NCI-H187 (cell line): ENCODE measurements around the gene USP10.

ENCODE experiments used
- DNase-seq, 2 experiments: peaks; one replicate each; lab custom pipeline; 2025; lab: John Stamatoyannopoulos, UW

USP10 gene

DNA sequence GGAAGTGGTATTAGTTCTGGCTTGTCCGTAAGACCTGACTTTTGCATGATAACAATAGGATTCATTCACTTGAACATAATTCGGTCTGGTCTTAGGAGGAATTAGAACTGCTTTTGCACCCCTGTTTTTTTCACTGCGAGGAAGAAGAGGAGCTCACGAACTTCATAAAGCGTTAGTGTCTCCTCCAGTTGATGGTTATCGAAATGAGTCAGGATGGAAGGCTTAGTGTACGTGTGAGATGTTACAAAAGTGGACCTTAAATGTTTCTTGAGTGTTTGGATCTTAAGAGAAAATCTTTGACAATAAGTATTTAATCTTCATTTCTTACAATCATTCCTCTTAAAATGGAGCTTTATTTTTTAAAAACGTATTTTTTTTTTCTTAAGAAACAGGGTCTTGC lies 52.8 kb downstream of the USP10 start:
- DNase-seq: no peak

DNA sequence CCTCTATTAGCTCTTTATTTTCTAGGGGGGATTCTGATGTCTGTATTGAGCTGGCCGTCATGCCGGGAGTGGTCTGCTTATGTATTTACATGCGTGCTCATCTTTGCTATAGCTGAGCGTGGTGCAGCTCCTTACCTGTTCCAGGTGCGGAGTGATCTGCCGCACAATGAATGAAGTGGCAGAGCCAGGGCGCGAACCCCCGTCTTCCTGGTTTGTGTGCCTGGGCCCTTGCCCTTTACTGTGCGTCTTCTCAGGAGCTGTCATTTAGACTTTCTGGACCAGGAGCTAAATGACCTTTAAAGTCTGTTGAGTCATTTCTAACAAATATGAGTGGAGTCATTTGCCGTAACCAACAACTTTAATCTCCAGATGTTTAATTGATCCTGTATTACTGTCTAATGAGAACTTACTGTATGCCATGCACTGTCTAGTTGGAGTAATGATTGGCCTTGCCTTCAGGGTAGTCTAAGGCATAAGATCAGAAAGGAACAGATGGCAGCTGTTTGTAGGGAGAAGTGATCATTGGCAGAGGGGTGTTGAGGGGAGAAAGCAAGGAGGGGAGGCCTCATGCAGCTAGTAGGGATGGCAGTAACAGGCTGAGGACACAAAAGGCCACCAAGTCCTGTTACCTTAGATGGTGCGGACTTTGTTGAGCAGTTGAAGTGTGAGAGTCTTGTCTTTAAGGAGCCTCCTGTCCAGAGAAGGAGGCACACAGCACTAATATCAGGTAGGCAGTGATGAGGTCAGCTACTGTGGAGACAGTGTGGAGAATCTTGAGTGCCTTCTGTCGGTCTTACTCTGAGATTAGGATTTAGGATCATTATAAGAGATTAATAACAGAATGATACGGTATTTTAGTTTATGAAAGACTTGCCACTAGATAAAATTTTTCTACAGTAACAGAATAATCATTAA lies 53.9 kb downstream of the USP10 start:
- DNase-seq: no peak

DNA sequence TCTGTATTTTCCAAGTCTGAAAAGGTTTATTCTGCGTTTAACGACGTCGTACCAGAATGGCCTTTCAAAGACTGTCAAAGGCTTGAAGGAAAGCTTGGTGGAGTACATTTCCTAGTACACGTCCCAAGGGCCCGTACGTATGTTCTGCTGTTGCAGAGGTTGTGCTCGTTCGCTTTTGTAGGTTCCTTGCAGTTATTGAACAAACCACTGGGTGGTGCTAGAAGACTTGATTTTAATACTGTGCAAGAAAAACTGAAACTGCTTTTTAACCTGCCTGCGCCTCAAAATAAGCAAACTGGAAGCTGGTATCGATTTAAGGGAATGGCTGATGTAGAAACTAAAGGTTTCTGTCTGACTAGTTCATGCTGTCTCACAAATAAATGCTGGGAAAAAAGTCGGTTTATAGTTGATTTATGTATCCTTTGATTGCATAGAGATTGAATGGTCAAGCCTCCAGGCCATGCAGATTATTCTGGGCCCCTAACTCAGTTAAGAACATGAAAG lies 54.6 kb downstream of the USP10 start:
- DNase-seq: peak; percentile 29 to 64

DNA sequence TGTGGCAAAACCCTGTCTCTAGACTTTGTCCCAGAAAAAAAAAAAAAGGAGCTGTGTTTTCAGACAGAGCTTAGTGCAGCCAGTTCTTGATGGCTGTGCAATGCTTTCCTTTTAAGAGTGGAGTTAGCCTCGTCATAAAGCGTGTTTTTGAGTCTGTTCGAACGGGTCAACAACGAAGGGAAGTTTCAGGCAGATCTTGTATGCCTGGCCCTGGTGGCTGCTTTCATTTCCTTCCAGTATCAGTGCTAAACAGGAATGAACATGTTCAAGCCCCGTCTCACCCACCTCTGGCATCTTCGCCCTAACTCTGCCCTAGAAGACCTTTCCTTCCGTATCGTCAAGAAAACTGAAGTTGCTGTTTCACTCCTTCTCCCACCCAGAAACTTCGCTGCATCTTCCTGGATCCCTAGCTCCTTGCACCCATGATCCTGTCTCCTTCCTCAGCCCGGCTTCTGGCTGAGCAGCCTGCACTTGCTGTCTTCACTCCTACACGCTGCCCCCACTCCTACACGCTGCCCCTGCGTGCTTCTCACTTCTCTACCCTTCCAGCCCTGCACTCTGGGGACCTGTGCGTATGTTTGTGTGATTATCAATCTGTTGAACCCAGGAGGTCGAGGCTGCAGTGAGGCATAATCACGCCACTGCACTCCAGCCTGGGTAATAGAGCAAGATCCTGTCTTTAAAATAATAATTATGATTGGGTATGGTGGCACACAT lies 55.3 kb downstream of the USP10 start:
- DNase-seq: no peak

DNA sequence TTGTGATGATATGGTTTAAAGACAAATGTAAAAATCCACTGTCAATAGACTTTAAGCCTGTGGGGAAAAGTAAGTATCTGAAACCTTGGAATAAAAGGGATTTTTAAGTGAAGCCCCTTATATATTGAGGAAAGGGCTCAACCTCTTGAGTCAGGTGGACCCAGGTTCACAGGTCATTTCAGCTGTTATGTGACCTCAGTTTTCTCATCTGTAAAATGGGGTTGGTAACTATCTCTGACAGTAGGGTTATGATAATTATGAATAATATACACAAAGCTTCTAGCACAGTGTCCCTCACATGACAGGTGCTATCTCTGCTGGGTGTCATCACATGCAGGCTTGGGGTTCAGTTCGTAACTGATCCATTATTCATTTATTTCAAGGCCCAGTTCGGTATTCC lies 57.0 kb downstream of the USP10 start:
- no peak for DNase-seq

DNA sequence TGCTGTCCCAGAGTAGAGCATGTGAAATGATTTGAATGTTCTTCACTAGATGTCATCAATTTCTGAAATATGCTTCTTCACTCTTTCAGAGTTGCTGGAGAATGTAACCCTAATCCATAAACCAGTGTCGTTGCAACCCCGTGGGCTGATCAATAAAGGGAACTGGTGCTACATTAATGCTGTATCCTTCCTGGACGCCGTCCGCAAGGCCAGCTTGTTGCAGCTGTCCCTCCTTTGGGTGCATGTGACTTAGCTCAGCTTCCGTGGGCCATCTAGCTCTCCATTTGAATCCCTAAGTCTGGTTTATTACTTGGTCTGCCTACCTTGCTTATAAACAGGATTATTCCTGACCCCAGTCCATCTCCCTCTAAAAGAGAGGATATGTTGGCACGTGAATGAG lies 58.8 kb downstream of the USP10 start:
- no peak for DNase-seq

DNA sequence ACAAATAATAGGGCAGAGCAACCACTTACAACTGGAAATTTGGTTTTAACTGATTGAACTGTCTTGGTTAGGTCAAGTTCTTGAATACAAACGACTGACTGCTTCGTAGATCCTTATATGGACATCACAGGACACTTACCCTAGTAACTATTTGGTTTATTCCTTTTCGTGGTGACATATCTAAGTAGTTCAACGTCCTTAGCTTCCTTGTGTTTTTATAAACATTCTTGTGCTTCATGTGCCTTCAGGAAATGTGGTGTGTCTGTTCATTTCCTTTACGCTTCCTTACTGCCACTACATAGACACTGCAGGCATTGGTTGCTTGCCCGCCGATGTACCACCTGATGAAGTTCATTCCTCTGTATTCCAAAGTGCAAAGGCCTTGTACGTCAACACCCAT lies 59.3 kb downstream of the USP10 start:
- DNase-seq: no peak

DNA sequence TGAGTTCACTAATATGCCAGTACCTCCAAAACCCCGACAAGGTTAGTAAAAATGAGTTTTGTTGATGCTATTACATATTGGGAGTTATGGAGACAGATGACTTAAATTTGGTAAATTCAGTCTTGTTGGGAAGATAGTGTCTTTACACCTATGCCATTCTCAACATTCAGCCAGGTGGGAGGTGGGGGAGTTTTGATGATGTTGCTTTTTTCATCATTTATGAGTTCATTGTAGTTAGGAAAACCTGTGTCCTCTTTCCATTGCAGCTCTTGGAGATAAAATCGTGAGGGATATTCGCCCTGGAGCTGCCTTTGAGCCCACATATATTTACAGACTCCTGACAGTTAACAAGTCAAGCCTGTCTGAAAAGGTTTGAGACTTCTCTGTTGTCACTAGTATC lies 60.1 kb downstream of the USP10 start:
- DNase-seq: no peak

DNA sequence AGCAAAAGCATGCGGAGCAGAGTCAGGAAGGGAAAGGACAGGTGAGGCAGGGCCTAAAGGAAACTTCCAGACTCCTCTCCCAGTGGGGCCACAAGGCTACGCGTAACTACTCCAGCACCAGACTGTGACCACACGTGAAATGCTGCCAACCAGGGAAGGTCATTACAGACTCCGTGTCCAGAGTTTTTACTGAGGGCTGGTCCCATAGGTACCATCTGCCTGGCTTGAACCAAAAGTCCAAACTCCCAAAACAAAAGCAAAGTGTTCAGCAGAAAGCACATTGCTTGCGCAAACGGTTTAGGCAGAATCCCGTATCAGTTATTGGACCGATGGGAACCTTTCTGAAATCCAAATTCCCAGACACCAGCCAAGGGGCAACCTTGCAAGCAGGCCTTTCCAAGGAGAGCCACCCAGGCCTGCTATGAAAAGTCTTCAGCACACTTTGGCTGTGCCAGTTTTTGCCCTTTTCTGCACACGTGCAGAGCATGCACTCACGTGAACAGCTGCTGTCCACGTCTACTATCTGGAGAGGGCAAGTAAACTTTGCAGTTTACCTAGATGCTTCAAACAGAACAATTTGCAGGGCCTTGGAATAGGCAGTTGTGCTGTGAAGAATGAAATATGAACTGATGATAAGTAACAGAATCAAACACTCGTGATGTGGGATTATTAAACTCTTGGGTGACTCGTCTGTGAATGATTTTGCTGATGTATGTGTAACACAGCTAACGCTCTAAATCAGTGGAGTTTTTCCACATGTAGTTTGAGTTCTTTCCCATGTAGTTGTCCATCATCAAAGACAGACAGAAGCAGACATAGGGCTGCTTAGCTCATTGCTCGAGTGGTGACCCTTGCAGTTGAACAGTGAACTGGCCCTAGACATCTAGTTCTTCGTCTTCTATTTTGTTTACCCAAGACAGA lies 61.9 kb downstream of the USP10 start:
- no peak for DNase-seq

DNA sequence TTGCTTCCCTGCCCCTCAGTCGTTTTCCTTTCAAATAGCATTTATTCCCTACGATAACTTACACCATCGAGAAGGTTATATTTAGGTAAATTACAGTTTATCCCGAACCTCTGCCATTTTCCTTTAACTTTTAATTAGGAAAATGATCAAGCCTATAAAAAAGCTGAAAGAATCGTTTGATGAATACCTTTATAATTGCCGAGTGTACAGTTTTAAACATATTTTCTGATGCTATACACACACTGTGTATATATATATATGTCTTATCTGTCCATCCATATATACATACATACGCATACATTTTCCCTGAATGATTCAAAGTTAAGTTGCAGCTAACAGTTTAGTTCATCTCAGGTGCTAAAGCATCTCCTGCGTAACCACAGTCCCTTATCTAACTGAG lies 63.4 kb downstream of the USP10 start:
- DNase-seq: no peak

DNA sequence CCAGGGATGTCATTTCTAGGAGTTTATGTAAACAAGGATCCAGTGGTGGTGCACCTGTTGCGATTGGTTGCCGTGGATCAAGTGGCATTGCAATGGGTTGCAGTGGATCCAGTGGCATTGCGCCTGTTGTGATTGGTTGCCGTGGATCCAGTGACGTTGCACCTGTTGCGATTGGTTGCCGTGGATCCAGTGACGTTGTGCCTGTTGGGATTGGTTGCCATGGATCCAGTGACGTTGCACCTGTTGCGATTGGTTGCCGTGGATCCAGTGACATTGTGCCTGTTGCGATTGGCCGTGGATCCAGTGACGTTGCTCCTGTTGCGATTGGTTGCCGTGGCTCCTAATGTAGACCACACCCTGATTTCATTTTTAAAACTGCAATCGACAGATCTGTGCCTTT lies 63.8 kb downstream of the USP10 start:
- DNase-seq: no peak

DNA sequence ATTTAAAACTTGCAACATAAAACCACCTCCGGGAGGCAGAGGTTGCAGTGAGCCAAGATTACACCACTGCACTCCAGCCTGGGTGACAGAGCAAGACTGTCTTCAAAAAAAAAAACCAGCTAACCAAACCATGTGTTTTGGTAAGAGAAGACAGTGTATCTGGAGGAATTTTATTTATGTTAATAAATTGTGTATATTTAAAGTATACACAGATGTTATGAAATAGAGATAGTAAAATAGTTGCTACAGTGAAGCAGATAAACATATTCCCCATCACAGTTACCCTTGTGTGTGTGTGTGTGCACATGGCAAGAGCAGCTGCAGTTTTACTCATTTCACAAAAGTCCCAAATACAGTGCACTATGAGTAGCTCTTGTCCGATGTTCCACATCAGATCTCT lies 65.2 kb downstream of the USP10 start:
- no peak for DNase-seq

DNA sequence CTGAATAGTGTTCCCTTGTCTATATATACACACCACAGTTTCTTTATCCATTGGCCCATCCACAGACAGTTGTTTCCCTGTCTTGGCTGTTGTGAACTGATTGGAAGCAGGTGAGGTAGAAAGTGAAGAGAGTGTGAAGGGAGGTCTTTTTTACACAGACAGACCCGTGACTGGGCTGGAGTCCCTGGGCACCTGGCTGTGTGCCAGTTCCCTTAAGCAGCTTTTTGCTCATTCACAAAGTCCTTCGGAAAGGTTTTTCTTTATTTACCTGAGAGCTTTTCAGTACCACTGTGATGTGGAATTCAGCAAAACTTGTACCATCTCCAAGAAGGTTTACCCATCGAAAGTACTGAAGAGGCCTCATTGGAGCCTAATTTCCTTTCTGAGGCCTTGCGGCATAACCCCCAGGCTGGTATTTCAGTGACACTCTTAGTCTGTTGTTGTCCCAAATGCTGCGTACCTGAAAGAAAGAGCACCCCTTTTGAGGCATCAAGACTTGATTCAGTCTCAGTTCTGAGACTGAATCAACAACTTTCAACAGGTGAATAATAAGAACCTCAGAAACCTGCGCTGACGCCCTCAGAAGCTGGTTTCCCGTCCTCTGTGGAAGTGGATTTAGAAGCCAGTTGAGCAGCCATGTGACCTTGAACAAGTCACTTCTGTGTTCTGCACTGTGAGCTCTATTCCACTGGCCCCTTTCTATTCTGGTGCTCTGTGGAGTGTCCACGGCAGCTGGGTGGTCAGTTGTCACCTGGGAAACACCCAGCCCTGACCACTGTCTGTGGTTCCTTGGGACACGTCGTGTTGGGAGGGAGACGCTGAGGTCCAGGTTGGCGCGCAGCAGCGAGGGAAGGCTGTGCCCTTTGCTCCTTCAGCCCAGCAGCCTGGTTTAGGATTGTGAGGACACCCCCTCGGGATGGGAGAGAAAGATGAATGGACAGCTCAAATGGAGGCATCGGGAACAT lies 66.1 kb downstream of the USP10 start:
- DNase-seq: no peak

DNA sequence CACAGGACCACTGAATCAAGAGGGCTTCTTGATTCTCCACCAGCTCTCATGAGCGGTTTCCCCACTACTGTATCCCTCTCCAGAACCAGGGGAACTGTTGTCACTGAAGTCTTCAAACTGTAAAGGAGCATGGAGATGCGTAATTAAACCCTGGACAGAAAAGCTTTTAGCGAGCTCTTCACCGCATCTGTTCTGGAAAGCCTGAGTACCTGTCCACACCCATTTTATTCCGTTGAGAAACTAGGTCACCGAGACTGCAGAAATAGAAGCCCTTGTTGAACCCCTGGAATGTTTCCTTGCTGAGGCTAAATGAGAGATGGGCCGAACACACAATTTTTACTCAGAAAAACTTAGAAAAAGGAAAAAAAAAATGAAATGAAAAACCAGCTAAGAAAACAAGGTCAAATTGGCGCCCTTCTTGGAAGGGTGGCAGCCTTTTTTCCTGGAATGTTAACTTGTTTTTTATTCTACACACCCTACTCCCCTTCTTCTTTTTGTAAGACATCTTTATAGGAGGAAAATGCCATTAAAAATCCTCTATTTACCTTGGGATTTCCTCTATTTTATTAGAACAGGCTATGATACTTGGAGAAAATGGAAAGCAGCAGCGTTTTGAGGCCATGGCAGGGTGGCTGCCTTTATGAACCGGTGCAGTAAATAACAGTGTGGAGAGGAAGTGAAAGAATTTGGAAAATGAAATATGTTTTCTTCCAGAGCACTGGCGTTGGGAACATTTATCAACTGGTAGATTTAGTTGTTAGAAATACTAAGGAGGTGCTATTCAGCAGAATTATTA lies 67.4 kb downstream of the USP10 start:
- peak; percentile 26 to 59 for DNase-seq

DNA sequence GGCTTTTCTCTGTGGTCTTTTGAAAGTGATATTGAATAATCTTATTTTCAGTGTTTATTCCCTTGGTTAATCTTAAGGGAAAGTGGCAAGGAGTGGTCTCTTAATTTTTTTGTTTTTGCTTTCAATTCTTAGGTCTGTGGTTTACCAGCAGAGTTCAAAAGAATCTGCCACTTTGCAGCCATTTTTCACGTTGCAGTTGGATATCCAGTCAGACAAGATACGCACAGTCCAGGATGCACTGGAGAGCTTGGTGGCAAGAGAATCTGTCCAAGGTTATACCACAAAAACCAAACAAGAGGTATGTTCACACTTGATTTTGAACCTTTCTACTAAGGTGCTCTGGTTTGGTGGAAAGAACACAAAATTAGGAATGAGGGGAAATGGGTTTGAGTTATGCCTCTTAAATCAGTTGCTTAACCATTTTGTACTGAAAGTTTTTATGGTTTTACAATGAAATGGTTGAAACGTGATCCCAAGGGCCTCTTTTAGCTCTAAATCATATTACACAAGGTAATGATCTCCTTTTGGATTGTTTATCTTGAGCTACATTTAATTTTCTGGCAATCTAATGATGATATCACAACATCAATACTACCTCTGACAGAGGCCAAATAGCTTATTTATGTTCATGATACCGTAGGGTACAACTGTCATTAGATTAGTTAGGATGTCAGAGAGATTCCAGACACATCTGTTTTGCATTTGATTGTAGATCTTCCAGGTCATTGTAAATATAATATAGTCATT lies 68.4 kb downstream of the USP10 start:
- DNase-seq: no peak

DNA sequence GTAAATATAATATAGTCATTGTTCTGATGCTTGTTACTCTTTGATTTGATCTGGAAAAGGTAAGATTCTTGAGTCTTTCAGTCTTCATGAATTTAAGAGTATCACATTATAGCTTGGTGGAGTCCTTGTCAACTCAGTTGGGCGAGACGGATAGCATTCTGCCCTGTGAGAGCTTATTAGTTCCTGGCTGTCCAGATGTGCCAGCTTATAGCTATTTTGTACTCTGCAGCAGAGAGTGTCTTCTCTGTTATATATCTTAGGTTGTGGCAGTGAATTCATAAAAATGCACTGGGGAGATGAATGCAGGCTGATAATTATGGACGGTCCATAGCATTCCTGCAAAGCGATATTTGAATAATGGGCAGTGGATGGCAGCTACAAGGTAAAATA lies 69.0 kb downstream of the USP10 start:
- no peak for DNase-seq

DNA sequence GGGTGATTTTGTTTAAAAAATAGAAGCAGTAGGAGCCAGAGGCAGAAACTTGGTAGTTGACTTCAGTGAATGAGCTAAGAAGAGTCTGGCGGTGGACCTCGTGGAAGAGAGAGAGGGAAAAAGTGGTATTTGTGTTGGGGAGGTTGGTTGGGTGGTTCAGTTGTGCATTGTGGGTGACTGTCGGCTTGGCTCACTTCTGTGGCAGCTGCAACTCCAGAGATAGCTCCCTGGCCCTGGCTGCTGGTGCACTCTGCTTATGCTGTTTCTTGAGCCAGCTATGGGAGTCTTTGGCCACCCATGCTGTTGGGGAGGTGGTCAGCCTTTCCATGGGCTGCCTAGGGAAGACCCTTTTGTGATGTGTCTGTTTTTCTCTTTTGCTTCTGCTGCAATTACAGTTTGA lies 69.6 kb downstream of the USP10 start:
- no peak for DNase-seq

DNA sequence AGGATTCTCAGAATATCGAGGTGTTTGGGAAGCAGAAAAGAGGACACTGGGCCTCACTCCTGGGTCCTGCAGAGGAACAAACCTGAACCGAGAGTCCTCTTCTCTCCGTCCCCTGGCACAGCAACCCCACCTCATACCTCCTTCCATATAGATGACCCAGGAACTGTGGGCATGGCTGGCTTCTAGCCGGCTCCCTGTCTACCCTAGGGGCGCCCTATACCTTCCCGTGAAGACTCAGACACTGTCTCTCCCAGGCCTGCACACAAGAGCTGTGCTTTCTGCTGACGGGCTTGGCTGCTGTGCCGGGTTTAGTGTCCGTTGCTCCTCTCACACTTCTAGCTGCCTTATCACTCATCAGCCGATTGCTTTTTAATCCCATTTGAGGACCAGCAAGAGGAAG lies 73.5 kb downstream of the USP10 start:
- DNase-seq: no peak

DNA sequence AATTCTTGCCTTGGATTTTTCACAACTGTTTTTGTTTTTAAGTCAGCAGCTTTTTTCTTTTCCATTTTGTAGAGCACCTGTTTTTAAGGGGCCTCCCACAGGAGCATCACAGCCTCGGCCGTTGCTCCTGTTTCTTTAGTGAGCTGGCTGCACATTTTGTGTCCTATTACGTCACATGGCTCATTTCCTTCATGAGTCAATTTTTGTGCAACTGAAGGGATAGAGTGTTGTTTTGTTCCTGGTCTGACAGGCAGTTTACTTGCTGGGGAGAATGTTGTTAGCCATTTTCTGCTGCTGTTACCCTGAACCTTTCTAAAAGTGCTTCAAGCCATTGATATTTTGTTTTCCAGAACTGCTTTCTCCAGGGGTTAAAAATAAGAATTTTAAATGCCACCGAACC lies 75.0 kb downstream of the USP10 start:
- DNase-seq: no peak
